Right ventricle myocardium superior (tissue), 1 donor: Measurements from ENCODE around the gene SPATA31D1. TPM values are rescaled to one million over a fixed set of nuclear protein-coding genes. Genes with fewer than 3 reads are reported as not detected.
A peak's percentile ranks its signal among the peaks of the same experiment; 100 is the strongest.

Source experiments
- ATAC-seq: fragments of 200-7000 bp; cut with Tn5 transposase; one replicate; pipeline ENCODE4 v1.9.1; 2020; ENCODE audit warnings: mild to moderate bottlenecking; ENCODE audit not compliant: poor library complexity
- DNase-seq: peaks from one replicate; pipeline ENCODE4 v3.0.0-alpha.2; 2020
- intact Hi-C: fragments of 100-400 bp; cut with DNase I; formaldehyde crosslinking; loops from one replicate; pipeline ENCODE4 v1.11.2; 2022
- total RNA-seq: library from RNA; stranded (reverse); fragmentation: NEBNext Ultra II Directional; extraction: Animal tissue kit (Norgen Biotek cat#: 25700); gene quantifications from one replicate; pipeline ENCODE4 v1.2.1, GENCODE V29; 2021
- donor health status: DM: no; HTN: yes; CAD: no; lungs with severe emphysema.

SPATA31D1 gene
- total RNA-seq, 1 donor from 2014 or later, result not detected

DNA sequence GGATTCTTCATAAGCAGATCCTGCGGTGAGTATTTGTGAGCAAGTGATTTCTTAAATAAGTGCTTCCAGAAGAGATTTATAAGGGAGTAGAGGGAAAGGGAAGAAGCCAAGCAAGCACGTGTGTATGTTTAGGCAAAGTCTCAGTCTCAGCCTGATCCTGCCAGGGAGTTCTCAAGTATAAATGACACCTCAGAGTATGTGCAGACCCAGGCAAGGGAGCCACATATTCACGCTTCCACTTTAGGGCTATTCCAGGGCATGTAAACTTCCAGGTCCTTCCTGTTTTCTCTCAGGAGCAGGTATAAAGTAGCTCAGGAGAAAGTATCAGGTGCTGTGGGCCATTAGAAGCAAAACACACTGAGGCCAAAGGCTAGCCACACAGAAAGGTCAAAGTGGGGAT lies 22.6 kb downstream of the SPATA31D1 start:
- intact Hi-C loops, result no loop called here
- ATAC-seq (no peak), DNase-seq (no peak)

DNA sequence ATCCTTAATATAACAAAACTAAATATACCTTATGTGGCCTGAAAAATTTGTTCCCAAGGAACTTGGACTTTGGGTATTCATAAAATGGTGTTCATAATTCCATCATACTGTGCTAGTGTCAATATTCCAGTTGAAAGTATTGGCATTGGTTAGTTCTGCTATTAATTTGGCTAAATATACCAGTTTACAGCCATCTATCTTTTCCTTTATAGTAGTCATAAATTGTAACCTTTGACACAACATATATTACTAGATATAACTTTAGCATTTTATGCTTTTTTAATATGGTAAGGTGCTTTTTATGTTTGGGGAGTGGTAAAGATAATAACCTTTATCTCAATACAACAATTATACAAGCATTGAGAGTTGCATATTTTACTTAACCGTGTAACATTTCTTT lies 23.7 kb downstream of the SPATA31D1 start:
- intact Hi-C loops, result no loop called here
- no peak for ATAC-seq
- DNase-seq, result no peak

DNA sequence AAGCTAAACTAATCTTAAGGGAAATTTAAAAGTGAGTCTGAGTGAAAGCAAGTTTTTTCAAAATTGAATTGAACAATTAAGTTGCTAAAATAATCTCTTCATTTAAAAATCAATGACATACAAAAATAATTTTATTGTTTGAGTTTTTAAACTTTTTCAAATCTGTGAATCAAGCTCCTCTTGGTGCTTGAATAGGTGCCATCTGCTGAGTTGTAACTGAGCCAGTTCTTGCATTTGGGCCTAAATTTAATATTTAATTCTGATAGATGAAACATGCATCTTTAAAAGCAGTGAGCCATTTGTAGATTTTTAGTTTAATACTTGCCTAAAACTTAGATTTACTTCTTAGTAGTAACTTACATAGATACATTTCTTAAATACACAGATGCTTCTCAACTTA lies 31.8 kb downstream of the SPATA31D1 start:
- ATAC-seq, result no peak
- intact Hi-C loops, result no loop called here
- DNase-seq, result no peak

DNA sequence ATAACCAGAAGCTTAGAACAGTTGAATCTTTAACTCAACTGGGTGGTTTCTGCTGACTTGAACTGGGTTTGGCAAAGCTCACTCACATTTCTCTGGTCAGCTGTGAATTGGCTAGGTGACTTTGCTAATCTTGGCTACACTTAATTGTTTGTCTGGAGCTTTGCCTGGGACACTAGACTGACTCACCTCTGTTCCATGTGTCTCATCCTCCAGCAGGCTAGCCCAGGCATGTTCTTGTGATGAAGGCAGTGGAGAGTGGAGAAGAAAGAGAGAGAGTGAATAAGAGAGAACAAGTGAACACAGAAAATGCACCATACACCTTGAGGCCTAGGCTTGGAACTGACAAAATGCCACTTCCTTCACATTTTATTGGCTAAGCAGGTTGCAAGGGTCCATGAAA lies 32.6 kb downstream of the SPATA31D1 start:
- ATAC-seq (peak; percentile 68), DNase-seq (no peak)
- intact Hi-C loops, result no loop called here

DNA sequence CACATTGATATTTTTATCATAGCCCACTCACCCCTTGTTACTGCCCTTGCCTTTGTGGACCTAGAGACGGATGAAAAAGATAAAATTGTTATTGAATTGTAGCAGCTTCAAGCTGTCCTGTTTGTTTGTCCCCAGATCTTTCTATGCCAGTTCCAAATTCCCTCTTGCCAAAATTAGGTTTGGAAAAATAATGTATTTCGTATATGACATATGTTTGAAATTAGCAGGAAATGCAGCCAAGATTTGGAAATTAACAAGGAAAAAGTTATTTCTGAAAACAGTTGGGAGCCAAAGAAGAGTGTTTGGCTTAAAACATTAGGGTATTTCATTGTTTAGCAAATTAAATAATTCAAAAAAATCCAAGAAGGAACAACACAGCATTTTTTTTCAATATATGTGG lies 33.5 kb downstream of the SPATA31D1 start:
- intact Hi-C loops, result no loop called here

DNA sequence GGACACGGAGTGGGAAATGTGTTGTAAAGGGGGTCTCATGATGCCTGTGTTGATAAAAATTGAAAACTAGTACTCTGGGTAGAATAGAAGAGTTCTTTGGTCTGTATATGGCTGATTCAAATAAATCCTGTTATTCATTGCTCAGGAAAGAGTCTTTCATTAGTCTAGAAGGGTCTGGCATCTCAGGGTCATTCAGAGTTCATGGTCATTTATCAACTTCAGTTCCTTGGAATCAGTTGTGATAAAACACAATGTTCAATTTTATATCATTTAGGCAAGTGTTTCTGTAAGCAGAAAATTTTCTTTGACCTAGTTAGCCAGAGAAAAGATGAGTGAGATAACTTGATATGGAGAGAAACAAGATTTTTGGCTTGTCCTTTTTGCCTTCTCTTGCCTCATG lies 36.3 kb downstream of the SPATA31D1 start:
- intact Hi-C loops, result no loop called here
- ATAC-seq (no peak), DNase-seq (no peak)

More for the DNA sequence above, 33.5 kb downstream of the SPATA31D1 start:
- ATAC-seq (no peak), DNase-seq (no peak)

DNA sequence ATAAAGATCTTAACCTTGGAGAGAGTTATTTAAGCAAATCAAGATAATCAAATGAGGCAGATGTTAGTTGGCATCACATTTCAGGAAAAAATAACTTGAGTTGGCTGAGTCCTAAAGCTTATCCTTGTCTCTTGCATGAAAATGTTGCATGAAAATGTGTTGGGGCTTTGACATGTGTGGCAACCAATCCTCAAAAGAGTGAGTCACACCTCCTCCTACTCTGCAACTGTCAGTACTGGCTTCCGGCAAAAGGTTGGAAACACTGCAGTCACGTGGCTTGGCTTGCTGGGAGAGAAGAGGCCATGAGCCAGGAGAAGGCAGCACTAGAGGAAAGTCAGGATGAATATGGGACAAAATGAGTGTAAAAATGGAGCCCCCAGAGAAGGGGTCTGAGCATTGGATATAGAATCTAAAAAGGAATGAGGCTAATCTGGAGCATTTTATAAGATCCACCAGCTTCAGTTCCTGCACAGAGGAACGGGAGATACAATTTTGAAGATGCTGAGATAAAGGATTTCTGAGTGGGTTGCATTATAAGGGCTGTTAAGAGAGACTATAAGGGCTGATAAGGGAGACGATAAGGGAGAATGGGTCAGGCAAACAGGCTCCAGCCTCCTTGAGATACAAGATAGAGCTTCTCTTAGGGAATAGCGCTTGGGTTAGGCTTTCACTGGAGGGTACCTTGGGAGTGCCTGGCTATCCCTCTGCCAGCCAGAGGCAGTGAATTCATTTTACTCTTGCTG lies 43.1 kb downstream of the SPATA31D1 start:
- intact Hi-C loops, result no loop called here
- no peak for DNase-seq
- ATAC-seq, result no peak

DNA sequence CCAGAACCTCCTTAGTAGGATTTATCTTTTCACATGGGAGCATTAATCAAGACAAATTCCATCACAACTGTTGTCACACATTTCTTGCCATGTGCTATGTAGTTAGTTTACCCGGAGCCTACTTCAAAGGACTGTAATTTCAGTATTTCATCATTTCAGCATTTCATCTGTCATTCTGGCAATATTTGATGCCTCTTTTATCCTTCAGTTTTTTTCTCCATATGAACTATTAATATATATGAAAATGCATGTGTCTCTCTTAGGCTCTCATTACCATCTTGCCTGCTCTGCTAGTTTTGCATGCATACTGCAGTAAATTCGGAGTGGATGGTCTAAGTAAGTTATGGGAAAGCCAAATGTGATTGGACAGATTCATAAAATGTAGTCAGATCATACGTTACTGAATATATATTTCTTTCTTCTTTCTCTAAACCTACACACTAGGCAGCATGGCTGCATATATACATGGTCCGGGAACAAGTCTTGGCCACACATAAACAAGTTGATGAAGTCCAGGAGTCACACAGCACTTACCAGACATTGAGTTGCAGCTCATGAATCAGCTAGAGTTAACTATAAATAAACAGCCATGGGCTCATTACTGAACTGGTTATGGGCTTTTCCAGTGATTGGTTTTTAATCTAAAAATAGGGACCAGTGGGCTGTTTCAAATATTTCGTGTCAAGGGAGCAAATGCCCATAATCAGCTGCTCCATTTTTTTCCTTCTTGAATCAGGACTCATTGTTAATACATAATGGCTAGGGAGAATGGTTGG lies 46.6 kb downstream of the SPATA31D1 start:
- DNase-seq, result no peak
- intact Hi-C loops, result no loop called here
- ATAC-seq, result no peak

DNA sequence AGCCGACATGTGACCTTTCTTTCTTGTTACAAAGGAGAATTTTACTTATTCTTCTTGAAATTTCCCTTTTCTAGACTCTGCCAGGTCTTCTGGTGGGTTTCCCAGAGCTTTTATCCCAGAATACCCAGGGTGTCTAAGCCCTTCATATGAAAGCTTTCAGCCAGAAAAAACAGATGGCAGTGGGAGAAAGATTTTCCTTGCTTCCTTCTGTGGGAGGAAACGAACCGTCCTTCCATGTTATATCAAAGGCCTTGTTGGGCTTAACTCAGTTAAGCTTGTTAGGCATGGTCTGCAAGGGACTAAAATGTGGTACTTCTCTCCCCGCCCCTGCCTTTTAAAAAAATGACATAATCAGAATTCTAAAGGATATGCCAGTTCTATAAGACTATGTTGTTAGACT lies 47.5 kb downstream of the SPATA31D1 start:
- DNase-seq, result no peak
- intact Hi-C loops, result no loop called here
- ATAC-seq, result no peak

DNA sequence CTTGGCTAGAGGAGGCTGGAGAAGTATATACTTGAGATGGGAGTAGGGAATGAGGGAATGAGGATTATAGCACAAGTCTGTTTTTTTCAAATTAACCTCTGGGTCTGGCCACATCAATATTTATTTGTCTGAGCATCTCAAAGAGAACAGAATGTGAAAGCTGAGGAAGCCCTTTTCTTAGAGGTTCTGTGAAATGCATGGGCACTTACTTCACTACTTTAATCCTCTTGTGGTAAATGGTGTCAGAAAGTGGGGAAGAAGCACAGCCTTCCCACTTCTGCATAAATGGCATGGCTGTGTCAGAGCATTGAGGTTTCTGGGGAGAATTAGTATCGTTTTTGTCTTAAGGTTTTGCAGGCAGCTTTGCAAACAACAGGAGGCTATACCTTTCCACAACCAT lies 48.6 kb downstream of the SPATA31D1 start:
- intact Hi-C loops, result no loop called here
- no peak for DNase-seq
- no peak for ATAC-seq

DNA sequence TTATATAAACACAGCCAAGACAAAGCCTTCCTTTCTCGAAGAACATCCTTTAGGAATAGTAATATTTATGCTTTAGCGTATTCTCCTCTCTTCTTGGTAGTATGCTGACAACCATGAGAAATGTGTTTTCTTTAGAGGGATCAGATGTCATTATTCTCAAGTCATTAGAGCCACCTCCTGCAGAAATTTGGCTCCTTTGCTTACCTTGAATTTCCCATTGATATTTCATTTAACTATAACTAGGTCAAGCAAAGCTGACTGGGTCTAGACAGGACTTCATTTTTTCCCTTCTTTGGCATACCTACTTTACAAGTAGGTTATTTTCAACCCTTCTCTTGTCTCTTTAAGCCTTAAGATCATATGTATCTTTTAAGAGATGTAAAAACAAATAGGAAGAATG lies 50.3 kb downstream of the SPATA31D1 start:
- ATAC-seq (no peak), DNase-seq (no peak)
- intact Hi-C loops, result no loop called here

Other genes starting within 250 kb of the SPATA31D1 start
- not detected for gene SPATA31D4, start 60.3 kb upstream of the SPATA31D1 start, total RNA-seq
- gene SPATA31D3, start 45.3 kb upstream of the SPATA31D1 start, total RNA-seq, result not detected